NCI-H187 treated with DMSO at 0.1 percent for 48 hours (cell line): ENCODE data around the gene B4GALT1.

Experiments
- DNase-seq: peaks from one replicate; lab custom pipeline; 2025; lab: John Stamatoyannopoulos, UW

B4GALT1 gene

DNA sequence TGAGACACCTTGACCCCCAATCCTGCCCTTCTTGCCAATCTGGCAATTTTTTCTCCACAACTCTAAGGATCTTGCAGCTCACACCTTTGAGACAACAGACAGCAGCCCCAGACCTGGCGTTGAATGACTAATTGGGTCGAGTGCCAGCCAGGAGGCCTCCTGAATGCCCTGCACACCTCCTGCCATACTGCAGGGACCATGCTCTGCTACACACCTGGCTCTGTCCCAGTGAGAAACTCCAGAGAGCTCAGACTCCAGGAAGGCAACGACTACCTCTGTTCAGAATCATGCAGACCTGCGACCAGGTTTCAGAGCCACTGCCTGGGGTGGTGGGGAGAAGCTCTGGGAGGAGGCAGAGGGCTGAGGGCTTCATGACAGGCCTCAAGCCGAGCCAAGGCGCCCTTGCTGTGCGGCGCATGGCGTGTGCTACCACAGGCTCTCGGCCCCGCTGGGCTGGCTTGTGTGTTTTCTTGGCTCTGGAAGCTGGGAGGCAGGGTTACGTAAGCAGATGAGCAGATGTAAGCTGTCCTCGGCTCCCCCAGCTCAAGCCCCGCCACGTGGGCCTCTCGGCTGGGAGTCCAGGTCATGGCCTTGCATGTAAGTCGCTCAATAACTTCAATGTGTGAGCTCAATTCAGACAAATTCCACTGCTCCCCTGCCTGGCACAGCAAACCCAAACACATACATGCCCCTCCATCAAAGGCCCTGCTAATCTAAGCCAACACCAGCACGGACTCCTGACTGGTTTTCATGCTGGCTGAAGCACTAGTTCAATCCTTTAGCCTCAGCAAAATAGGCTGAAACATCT lies 27.5 kb downstream of the B4GALT1 start:
- DNase-seq: no peak

GRCh38 chr9:33138768-33139167 lies 28.4 kb downstream of the B4GALT1 start:
- no peak for DNase-seq

- DNase-seq: no peak
Measured at GRCh38 chr9:33137781-33138264, 29.3 kb downstream of the B4GALT1 start.

DNA sequence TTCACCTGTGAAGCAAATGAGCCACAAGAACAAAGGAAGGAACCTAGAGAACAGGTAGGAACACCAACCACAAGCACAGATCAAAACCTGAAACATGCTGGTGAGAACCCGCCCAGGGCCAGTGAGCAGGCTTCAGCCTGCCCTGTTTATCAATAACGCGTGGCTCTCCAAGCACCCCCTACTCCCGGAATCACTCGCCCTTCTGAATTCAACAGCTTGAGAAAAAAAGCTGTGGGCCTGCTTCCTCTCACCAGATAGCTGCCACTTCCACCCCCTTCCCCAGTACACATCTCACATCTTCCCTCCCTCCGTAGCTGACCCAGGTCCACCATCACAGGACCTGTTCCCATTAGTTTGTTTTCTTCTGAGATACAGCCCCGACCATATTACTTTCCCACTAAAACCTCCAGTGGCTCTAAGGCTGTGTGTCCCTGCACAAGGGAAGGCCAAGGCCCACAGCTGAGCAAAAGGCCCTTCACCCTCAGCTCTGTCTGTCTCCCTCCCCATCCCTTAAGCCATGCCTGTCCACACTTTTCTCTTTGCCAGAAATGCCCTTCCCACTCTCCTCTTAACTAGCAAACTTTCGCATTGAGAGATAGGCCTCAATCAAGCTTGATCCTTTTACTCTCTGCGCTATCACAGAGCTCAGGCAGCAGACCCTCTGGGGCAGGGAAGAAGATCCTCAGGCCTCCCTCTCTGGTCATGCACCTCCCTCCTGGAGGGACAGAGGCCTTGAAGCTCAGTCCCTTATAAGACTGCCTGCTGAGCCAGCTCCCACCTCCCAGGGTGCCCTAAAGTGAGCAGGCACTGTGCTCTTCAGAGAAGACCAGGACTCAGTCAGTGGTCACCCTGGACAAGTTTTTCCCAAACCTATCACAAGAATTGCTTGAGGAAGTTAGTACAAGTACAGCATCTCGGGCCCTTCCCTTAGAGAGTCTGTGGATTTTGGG lies 30.1 kb downstream of the B4GALT1 start:
- DNase-seq: no peak

GRCh38 chr9:33135470-33135958 lies 31.6 kb downstream of the B4GALT1 start:
- no peak for DNase-seq

- no peak for DNase-seq
Measured at GRCh38 chr9:33135031-33135461, 32.1 kb downstream of the B4GALT1 start.

DNA sequence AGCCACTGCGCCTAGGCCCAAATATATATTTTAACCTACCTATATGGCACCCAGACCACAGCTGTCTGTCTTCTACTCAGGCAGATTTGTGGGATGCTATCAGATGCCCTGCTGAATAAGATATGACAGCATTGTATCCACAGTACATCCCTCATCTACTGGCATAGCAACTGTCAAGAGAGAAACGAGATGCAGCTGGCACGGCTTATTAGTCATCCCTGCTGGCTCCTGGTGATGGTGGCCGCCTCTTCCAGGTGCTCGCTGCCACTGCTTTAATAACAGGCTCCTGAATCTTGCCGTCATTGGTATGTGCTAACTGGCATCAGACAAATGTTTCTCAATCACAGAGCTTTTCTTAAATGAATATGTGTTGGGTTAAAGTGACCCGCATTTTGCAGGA lies 34.0 kb downstream of the B4GALT1 start:
- DNase-seq: no peak

GRCh38 chr9:33131790-33132772 lies 35.1 kb downstream of the B4GALT1 start:
- no peak for DNase-seq

GRCh38 chr9:33130961-33131789 lies 36.0 kb downstream of the B4GALT1 start:
- no peak for DNase-seq

DNA sequence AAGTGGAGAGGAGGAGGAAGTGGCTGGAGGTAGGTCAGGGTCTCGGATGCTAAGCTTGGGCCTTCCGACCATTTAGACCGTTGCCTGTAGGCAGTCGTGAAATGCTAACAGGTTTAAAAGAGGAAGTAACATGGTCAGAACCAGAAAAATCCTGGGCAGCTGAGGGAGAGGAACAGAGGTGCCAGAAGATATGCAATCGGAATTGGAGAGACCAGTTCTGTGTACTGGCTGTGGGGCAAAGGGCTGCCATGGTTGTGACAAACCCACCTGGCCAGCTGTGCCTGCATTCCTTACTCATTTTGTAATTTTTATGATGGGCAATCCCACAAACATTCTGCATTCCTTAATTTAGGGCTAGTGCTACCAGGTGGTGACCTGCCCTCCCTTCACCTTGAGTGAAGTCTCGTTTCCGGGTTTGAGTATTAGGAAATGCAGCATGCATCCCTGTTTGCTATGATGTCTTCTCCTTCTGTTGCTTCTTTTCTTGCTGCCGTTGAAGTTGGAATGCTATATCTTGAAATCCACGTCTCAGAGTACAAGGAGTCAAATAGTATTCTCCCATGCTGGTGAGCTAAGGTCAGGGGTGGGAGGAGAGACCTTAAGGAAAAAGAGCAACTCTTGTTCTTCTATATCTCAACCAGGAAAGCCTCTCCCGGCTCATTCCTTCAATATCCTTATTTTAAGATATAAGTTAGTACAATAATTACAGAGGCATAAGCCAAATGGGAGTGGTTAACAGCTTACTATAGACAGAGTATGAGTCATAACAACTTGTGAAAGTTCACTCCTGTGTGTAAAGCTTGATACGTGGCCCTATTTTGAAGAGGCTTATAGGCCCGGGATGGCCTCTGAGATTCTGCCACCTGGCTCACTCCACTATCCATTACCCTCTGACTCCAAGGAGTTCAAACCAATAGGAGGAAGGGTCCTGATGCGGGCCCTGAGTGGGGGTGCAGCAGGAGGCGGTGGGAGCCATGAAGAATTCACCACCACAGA lies 37.0 kb downstream of the B4GALT1 start:
- no peak for DNase-seq

DNA sequence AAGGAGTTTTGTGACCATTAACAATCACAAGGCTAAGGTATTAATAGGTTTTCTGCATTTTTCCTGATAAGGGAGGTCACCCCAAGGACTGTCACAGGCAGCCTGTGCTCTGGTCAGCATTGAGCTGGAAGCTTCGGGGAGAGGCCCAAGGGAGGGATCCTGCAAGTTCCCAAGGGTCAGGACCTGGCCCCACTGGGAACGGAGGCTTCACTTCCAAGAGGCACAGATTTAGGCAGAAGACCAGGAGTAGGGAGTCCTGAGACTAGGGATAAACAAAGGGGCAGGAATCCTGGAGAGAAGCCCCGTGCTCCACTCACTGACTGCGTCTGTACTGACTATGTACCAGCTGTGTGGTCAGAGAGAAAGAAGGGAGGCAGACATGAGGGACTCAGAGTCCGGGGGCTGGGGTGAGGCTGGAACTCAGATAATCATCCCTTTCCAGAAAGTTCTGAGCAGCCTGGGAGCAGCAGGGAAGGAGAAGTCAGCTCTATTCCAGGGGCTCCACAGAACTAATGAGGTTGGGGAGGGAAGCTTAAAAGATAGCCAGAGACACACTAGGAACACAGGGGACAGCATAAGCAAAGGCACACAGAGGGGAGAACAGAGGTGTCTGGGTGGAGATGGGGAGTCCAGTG lies 37.8 kb downstream of the B4GALT1 start:
- DNase-seq: no peak

GRCh38 chr9:33128570-33128969 lies 38.6 kb downstream of the B4GALT1 start:
- DNase-seq: no peak

DNA sequence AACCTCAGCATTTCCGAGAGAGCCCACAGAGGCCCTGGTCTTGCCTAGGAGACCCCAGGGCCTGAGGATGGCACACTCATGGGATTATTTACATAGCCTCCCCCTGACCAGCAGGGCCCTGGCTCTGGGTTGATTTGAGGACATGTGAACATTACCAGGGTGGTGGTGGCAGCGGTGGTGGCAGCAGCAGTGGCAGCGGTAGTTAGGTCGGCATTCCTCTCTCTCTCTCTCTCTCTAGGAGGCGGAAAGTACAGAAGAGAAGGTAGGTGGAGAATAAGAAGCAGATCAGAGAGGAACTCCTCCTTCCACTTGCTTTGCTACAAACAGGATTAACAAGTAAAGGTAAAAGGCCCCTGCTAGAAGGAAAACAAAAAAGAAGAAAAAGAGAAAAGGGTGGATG lies 39.3 kb downstream of the B4GALT1 start:
- no peak for DNase-seq

DNA sequence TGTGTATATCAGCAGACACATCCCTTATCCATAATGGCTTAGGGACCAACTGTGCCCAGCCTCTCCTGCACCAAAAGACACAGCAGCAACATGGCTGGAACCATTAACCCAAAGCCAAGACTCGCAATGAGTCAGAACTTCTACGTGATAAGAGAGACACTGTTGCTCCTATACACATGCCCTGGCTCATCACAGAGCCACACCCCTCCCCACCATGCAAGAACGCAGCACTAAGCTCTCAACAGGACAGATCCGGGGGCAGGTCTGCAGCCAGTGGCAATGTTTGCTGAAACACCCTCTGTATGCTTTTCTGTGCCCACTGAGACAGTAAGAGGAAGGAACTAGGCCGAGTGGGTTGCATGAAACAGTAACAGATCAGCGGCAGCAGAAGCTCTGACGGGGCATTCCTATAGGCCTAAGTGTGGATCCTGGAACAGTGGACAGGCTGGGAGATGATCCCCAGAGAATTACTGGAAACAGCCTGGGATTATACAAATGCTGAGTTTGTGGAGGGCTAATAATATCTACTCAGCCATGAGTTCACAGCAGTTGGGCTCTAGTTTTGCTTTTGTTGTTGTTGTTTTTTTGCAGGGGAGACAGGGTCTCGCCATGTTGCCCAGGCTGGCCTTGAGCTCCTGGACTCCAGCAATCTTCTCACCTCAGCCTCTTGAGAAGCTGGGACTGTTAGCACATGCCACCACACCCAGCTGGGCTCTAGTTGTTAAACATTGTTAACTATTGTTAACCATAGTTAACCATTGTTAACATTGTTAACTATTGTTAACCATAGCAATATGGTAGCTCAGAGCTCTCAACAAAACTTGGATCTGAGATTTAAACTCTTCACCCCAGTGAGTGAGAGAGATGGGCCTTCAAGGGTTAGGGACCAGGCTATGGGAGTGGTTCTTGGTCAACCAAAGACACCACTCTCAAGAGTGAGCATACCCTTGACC lies 41.0 kb downstream of the B4GALT1 start:
- DNase-seq: no peak

GRCh38 chr9:33125461-33125860 lies 41.7 kb downstream of the B4GALT1 start:
- no peak for DNase-seq

DNA sequence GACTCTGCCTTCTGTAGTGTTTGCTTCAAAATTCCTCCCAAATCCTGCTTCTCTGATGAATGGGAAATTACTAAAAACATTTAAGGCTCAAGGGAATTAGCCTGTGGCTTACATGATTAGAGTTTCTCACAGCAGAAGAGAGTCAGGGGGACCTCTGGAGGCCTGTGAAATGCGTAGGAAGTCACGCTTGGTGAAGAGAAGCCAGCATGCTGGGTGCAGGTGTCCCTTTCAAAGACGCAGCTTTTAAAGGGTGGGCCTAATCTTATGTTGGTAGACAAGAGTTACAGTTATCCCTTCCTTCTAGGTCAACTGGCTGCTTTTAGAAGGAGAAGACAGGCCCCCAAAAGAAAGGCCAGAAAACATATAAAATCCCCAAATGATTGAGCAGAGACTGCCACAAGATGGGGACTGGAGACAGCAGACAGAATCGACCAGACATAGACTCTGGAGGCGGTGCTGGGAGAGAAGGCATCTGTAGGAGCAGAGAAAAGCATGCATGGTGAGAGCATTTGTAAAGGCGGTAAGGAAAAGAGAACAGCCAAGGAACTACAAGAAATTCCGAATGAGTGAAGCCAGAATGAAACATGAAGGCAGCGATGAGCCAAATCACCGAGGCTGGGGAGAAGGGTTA lies 42.3 kb downstream of the B4GALT1 start:
- no peak for DNase-seq

DNA sequence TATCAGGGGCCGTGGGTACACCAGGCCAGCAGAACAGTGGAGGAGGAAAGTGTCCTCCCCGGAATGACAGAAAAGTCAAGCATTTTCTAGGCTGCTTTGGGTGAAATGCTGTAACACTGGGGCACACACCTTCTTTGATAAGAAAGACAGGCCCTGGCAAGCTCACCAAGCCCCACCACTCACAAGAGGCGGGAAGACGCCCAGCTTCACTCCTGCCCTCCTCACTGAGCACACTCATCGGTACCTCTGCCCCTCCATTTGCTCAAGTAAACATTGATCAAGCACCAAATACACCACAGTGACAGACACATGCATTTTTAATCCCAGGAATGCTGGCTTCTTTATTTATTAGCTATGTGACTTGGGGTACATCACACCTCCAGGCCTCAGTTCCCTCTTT lies 43.1 kb downstream of the B4GALT1 start:
- no peak for DNase-seq
